ENCODE results near the gene CA10. TPM values are rescaled to one million over a fixed set of nuclear protein-coding genes. Genes with fewer than 3 reads are reported as not detected.

CA10 gene
- total RNA-seq, 1 donor from 2014 or later, result not detected

DNA sequence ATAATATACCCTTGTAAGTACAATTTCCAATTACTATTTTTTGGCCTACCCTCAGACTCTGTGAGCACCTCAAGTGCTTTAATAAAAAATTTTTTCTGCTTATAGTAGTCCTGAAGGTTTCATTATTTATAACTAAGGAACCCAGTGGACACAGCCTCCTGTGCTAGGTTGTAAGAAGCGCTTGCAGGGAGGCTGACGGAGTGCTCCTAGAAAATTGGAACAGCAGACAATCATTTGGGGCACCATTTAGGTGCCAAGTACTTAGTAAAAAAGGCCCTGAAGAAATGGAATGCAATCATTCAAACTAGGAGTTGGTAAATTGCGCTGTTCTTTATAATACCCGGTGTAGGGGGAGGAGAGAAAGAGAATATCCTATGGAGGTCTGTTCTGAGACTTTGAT, 19.8 kb downstream of the CA10 start:
- H3K27me3 Mint-ChIP-seq (ENCODE audit: unreplicated experiment), result no peaks in the 10 kb centered on the region
- H3K9me3 Mint-ChIP-seq (ENCODE audit: unreplicated experiment), result no peaks in the 10 kb centered on the region
- DNase-seq (ENCODE audit: extremely low spot score, unreplicated experiment), result no peak
- H3K4me3 Mint-ChIP-seq (ENCODE audit: unreplicated experiment), result no peak overlapping the region
- H3K36me3 Mint-ChIP-seq (ENCODE audit: unreplicated experiment), result no peaks in the 10 kb centered on the region
- no peaks in the 10 kb centered on the region for H3K4me1 Mint-ChIP-seq (ENCODE audit: unreplicated experiment)
- no peak overlapping the region for H3K27ac Mint-ChIP-seq (ENCODE audit: unreplicated experiment)
- TF ChIP-seq CTCF (IDR thresholded peaks at IDR 0.05), result no peak

DNA sequence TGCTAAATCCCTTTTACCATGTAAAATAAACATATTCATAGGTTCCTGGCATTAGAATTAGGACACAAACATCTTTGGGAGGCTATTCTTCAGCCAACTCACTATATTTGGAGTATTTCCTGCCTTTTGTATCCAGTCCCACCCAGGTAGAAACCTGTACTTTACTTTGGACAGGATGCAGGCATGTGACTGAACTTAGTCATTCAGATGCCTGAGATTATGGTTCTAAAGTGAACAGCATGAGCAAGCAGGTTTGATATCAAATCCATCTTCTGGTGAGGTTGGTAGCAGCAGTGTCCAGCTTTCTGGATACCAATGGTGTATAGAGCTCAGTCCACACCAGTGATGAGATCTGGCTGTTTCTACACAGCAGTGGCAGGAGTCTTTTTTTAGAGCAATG, 20.2 kb downstream of the CA10 start:
- H3K36me3 Mint-ChIP-seq (ENCODE audit: unreplicated experiment), result no peaks in the 10 kb centered on the region
- no peak for TF ChIP-seq CTCF (IDR thresholded peaks at IDR 0.05)
- H3K27me3 Mint-ChIP-seq (ENCODE audit: unreplicated experiment), result no peaks in the 10 kb centered on the region
- DNase-seq (ENCODE audit: extremely low spot score, unreplicated experiment), result no peak
- no peak overlapping the region for H3K4me3 Mint-ChIP-seq (ENCODE audit: unreplicated experiment)
- H3K9me3 Mint-ChIP-seq (ENCODE audit: unreplicated experiment), result no peaks in the 10 kb centered on the region
- H3K4me1 Mint-ChIP-seq (ENCODE audit: unreplicated experiment), result no peaks in the 10 kb centered on the region
- no peak overlapping the region for H3K27ac Mint-ChIP-seq (ENCODE audit: unreplicated experiment)

- Mint-ChIP-seq H3K9me3 (ENCODE audit: unreplicated experiment) (no peaks in the 10 kb centered on the region), H3K4me1 (ENCODE audit: unreplicated experiment) (no peaks in the 10 kb centered on the region), H3K27me3 (ENCODE audit: unreplicated experiment) (no peaks in the 10 kb centered on the region), H3K27ac (ENCODE audit: unreplicated experiment) (no peak overlapping the region), H3K4me3 (ENCODE audit: unreplicated experiment) (no peak overlapping the region), H3K36me3 (ENCODE audit: unreplicated experiment) (no peaks in the 10 kb centered on the region)
- TF ChIP-seq CTCF (IDR thresholded peaks at IDR 0.05), result no peak
- DNase-seq (ENCODE audit: extremely low spot score, unreplicated experiment), result no peak
These were observed 22.3 kb downstream of the CA10 start for GRCh38 chr17:52136166-52136565.

- no peaks in the 10 kb centered on the region for H3K4me1 Mint-ChIP-seq (ENCODE audit: unreplicated experiment)
- TF ChIP-seq CTCF (IDR thresholded peaks at IDR 0.05), result no peak
- no peak overlapping the region for H3K4me3 Mint-ChIP-seq (ENCODE audit: unreplicated experiment)
- no peaks in the 10 kb centered on the region for H3K9me3 Mint-ChIP-seq (ENCODE audit: unreplicated experiment)
- no peak for DNase-seq (ENCODE audit: extremely low spot score, unreplicated experiment)
- H3K27ac Mint-ChIP-seq (ENCODE audit: unreplicated experiment), result no peak overlapping the region
- no peaks in the 10 kb centered on the region for H3K27me3 Mint-ChIP-seq (ENCODE audit: unreplicated experiment)
- H3K36me3 Mint-ChIP-seq (ENCODE audit: unreplicated experiment), result no peaks in the 10 kb centered on the region
These were observed 23.9 kb downstream of the CA10 start for GRCh38 chr17:52134641-52135040.

- no peaks in the 10 kb centered on the region for H3K4me1 Mint-ChIP-seq (ENCODE audit: unreplicated experiment)
- H3K9me3 Mint-ChIP-seq (ENCODE audit: unreplicated experiment), result no peaks in the 10 kb centered on the region
- H3K36me3 Mint-ChIP-seq (ENCODE audit: unreplicated experiment), result no peaks in the 10 kb centered on the region
- DNase-seq (ENCODE audit: extremely low spot score, unreplicated experiment), result no peak
- TF ChIP-seq CTCF (IDR thresholded peaks at IDR 0.05), result no peak
- H3K27me3 Mint-ChIP-seq (ENCODE audit: unreplicated experiment), result no peaks in the 10 kb centered on the region
- H3K4me3 Mint-ChIP-seq (ENCODE audit: unreplicated experiment), result no peak overlapping the region
- H3K27ac Mint-ChIP-seq (ENCODE audit: unreplicated experiment), result no peak overlapping the region
These were observed 29.8 kb downstream of the CA10 start for GRCh38 chr17:52128721-52129120.

Data from osteocyte (in vitro differentiated cells).